Stimulated activated CD4-positive, alpha-beta T cell treated with anti-CD3 and anti-CD28 coated beads, TNF-alpha, amount 100 ng/mL, for 1 hour (primary cell): Measurements from ENCODE around the gene ZFAND2B.
A peak's percentile ranks its signal among the peaks of the same experiment; 100 is the strongest.

Experiments
- DNase-seq, 3 donors: peaks; one replicate each; pipeline ENCODE4 v3.0.0-alpha.2; 2020; ENCODE audit warnings: low read depth in 3 of 3, low spot score in 1 of 3

ZFAND2B gene

DNA sequence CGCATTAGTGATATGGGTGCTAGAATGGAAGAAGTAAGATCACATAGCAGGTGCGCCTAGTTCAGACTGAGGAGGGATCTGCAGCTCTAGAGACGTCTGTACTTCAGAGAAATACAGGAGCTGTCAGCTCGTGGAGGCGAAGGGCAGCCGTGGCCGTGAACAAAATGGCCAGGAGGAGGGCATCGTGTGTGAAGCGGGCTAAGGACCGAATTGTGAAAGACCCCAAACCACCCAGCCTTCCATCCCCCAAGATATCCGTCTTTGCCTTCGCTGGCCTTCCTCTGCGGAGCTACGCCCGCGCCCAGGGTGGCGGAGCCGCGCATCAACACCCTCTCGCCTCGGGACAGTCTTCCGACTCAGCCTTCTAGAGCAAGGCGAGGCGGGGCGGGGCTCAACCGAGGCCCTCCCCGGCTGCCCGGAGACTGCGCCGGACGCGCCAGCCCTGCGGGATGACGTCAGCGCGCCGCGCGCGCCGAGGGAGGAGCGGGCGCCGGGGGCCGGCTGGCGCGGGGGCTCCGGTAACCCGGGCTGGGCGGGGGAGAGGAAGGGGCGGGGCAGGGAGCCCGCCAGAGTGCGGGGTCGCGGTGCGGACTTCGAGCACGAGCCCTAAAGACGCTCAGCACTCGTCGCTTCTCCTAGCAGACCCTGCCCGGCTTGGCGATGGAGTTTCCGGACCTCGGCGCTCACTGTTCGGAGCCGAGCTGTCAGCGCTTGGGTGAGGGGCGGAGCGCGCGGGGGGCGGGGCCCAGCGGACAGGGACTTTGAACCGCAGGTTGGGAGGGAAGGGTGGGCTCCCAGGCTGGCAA, at the start of gene ZFAND2B:
TSS of gene ZFAND2B (plus strand) at position 455 of the 806 bp plus-strand sequence. CDS start at position 661, 206 bp downstream.
- DNase-seq, result peak; percentile 88 to 93 (median 92)

DNA sequence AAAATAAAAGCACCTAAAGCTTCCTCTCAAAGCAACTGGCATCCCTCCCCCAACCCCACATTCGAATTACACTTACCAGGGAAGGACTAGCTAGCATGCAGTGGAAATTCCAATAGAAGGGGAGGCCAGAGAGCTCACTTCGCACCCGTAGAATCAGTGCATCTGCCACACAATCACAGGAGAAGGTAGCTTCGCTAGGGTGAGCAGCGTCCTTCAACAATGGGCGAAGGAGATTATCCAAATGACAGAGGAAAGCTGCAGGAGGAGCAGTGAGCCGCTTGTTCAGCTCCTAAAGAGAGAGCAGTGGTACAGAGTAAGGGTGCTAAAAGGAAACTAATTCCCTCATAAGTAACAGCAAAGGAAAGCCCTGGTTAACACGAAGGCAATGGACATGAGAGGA, 49.2 kb upstream of the ZFAND2B start:
- no peak for DNase-seq

DNA sequence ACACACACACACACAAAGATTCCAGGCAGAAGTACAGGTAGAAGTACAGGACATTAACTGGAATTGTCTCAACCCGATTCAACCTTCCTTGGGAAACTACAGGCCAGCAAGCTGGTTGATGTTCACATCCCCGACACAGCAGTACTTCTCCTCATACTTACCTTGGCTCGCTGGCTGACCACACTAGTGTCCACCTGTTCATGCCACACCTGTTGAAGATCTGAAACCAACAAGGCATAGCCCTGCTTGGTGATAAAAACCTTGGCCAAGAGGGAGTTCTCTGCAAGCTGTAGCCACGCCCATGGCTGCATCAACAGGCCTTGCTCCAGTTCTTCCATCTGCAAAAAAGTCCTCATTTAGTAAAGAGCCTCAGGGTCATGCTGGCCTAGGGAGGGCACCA, 48.6 kb upstream of the ZFAND2B start:
- DNase-seq, result no peak

- no peak for DNase-seq
Measured at GRCh38 chr2:219158586-219158985, 48.0 kb upstream of the ZFAND2B start.

DNA sequence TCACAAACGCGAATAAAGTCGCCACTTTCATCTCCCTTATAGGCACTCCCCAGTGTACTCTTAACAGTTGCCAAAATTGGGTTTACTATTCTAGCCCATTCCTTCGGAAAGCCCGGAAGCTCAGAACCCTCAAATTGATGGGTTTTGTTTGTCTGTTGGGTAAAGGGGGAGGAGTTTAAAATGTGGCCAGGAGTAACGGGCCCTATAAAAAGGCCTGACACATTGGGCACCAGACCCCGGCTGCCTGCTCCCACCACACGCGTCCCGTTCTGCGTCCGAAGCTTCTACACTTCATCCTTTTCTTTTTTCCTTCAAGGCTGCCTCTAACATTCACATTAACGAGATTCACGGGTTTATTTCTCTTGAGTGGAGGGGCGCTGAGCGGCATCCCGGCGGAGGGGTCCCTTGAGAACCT, 46.8 kb upstream of the ZFAND2B start:
- DNase-seq, result no peak

- DNase-seq, result peak; percentile 81 to 93 (median 88)
Measured at GRCh38 chr2:219160186-219161017, 46.2 kb upstream of the ZFAND2B start, which contains the start of gene NHEJ1. Gene NHEJ1, minus strand, starts transcription at chr2:219160815. Its CDS starts 2,453 bp downstream, at chr2:219158362.

DNA sequence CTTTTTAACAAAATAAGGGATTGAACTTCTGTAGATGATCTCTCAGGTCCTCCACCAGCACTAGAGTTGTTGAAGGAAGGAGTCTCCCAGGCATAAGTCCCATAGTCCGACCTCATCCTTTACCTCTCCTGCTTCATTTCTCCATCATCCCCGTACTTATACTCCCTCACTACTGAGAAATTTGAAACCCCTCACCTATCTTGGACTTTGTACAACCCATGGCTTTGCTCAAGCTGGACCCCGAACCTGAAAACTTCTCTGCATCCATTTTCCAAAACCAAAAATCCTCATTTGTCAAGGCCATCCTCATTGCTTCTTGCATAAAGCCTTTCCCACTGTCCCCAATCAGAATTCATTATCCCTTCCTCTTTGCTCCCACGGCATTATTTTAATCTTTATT, 45.5 kb upstream of the ZFAND2B start:
- DNase-seq, result no peak

DNA sequence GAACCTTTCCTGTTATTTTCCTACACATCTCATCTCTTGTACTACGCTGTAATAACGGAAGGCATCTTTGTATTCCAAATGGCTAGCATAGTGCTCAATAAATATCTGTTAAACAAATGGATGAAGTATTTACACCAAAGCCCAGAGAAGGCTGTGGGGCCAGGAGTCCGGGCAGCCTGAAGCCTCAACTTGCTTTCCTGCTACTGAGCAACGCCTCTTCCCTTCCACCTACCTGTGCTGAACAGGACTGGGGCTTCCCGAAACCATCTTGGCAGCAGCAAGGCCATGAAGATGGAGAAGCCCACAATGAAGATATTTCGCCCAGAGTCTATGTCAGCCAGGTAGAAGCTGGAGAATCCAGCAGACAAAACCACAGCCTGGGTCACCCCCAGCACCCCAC, 43.4 kb upstream of the ZFAND2B start:
- DNase-seq, result no peak

GRCh38 chr2:219165058-219165911, 41.3 kb upstream of the ZFAND2B start:
- DNase-seq, result no peak

GRCh38 chr2:219167997-219168396, 38.6 kb upstream of the ZFAND2B start:
- no peak for DNase-seq

DNA sequence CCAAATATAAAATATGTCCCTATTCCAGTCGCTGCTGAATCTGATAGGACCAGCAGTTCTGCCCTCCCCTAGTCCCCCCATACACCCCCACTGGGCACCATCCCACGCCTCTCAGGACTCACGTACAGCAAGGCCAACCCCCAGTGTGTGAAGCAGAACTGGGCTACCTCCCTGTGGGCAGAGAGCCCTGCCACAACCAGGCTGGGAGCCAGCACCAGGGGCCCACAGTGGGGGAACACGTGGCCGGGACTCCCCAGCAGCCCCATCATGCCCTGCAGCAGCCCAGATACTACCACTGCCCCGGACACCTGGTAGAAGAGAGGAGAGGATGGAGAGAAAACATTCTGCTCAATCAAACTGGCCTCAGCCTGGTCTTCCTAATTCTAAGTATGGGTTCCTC, 38.1 kb upstream of the ZFAND2B start:
- DNase-seq, result no peak

DNA sequence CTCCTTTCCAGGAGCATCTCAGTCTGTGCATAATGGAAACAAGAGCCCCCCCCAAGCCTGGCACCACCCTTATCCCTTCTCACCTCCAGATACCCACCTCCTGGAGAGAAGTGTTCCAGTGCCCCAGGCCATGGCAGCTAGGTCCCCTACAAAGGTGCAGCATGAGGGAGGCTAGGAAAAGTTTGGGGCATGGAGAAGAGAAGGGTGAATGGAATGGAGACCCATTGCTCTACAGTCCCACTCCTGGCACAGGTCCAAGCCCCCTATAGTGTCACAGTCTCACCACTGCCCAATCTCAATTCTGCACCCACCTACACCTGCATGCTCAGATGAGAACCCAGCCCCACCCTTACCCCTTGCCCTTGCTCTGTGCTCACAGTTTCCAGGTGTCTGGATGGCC, 37.6 kb upstream of the ZFAND2B start:
- no peak for DNase-seq

- no peak for DNase-seq
Measured at GRCh38 chr2:219169930-219170654, 36.5 kb upstream of the ZFAND2B start, which contains the start of gene SLC23A3. Gene SLC23A3, minus strand, starts transcription at chr2:219170029. Its CDS starts 45 bp downstream, at chr2:219169984.

GRCh38 chr2:219171231-219171651, 35.3 kb upstream of the ZFAND2B start:
- no peak for DNase-seq

DNA sequence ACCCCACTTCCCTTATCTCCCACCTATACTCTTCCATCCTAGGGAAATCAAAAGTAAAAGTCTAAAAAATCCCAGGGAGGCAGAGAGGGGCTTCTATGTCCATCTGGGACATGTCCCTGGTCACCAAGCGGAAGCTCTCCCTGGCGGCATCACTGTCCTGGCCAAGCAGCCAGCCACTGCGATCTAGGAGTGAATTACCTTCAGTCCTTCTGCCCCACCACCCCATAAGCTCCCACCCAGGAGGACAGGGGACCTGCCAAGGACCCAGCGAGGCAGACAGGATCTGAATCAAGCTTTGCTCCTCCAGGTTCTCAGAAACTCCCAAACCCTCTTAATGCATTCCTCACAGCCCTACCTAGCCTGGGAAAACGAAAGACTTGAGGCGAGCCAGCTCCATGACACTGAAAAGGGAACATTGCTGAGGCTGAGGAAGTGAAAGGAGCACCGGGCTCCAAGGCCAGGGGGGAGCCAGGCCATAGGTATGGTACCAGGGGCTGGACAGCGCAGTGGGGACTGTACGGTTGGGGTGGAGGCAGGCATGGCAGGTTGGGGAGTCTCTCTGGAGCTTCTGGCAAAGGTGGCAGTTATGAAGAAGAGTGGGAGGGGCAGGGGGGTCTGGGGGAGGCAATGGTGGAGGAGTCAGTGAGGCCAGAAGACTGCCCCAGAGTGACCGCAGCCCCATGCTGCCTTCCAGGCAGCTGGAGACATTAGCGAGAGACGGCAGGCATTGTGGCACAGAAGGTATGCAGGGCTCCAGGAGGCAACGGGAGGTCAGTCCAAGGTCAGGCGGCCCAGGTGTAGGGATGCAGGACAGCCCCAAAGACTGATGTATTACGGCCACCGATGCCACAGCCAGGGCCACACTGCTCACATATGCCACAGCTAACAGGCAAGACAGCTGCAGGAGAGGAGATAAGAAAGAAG, 34.1 kb upstream of the ZFAND2B start:
- no peak for DNase-seq

- no peak for DNase-seq
Measured at GRCh38 chr2:219173176-219173575, 33.4 kb upstream of the ZFAND2B start.

DNA sequence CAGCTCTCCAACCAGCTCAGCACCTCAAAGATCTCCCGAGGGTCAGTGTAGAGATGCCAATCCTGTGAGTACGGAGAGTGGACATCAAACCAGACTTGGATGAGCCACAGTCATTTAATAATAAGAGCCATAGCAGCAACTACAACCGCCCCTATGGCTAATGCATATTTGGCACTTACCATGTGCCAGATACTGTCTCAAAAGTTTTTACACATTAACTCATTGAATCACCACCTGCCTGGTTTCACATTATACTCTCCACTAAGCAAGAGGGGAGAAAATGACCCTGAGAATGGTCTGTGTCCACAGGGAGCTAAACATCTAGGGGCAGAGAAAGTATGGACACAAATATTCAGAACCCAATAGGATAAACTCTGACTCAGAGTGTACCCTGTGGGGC, 32.4 kb upstream of the ZFAND2B start:
- DNase-seq, result no peak

GRCh38 chr2:219174801-219175200, 31.8 kb upstream of the ZFAND2B start:
- DNase-seq, result no peak

GRCh38 chr2:219175486-219175885, 31.1 kb upstream of the ZFAND2B start:
- no peak for DNase-seq
